AML-193 (cell line): ENCODE data around the gene TULP4.

Experiments used
- DNase-seq, 2 experiments: peaks; one replicate each; lab custom pipeline; 2025; lab: John Stamatoyannopoulos, UW

TULP4 gene

DNA sequence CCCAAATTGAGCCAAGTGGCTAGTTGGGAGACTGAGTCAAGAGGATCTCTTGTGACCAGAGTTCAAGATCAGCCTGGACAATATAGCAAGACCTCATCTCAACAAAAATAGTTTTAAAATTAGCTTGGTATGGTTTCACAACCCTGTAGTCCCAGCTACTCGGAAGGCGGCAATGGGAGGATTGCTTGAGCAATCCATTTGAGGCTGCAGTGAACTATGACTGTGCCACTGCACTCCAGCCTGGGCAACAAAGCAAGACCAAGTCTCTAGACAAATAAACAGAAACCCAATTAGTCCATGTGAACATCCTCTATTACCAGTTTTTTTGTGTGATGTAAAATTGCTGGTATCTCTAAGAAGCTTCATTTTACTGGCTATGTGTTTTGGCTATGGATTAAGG lies 106.2 kb downstream of the TULP4 start:
- DNase-seq: no peak

DNA sequence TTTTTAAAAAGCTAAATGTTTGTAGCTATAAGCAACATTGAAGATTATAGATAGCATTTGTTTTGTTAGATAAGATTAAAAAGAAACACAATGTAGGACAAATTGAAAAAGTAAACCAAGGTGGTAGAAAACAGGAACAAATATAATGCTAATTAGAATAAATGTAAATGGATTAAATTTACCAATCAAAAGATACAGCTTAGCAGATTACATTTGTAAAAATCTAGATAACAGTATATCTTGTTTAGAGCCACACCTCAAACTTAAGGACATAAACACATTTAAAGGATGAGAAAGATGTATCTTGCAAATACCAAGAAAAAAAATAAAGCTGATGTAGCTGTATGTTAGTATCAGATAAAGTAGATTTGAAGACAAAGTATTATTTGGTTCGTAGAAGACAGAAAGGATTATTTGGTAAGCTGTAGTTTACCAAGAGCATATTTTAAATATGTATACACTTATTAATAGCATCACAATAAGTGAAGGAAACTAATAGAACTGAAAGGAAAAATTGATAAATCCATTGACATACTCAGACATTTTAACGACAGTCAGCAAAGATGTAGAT lies 107.2 kb downstream of the TULP4 start:
- no peak for DNase-seq

DNA sequence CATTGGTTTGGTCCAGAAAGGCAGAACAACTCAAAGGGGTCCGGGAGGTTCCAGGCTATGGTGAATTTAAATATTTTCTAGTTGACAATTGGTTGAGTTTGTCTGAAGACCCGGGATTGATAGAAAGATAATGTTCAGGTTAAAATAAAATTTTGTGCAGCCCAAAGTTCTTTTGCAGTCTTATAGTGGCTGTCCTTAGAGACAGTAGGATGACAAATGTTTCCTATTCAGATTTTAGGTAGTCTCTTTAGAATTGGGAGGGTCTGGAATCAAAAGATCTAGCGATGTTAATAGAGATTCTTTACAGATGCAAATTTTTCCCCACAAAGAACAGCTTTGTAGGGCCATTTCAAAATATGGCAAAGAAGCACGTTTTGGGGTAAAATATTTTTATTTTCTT lies 109.1 kb downstream of the TULP4 start:
- no peak for DNase-seq

DNA sequence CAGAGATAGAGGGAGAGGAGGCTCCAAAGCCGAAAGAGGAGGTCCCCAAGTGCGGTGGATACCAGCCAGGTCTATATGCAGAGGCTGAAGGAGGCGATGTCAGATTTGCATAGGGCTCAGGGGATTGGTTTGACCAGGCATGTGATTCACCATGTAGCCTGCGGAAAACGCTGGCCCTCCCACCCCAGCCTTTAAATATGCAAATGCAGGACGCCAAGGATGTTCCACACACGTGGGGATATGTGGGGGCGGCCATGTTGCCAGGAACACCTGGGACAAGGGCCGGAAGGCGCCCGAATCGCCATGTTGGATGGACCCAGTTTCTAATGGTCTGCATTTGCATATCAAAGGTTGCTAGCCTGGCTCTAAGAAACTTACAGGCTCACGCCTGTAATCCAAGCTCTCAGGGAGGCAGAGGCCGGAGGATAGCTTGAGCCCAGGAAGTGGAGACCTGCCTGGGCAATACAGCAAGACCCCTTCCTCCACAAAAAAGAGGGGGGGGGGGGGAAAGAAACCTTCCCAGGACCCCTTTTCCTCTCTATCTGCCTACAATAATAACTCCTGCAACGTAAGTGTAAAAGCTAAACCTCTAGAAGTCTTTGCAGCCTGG lies 110.5 kb downstream of the TULP4 start:
- no peak for DNase-seq

DNA sequence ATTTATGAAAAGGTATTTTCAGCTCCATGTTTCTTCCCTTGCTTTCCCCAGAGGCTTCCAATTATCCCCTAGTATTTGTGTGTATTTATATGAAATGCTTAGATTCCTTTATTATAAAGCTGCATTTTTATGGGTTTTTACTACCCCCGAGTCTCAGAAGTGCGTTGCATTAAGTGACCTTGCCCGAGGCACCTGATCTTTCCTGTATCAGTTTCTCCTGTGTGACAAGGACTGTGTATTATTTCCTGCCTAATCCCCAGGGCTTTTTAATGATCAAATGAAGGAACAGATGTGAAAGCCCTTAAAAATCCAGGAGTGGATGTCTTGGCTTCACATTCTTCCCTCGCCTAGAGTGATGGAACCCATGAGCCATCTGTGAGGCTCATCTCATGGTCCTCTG lies 118.8 kb downstream of the TULP4 start:
- no peak for DNase-seq

DNA sequence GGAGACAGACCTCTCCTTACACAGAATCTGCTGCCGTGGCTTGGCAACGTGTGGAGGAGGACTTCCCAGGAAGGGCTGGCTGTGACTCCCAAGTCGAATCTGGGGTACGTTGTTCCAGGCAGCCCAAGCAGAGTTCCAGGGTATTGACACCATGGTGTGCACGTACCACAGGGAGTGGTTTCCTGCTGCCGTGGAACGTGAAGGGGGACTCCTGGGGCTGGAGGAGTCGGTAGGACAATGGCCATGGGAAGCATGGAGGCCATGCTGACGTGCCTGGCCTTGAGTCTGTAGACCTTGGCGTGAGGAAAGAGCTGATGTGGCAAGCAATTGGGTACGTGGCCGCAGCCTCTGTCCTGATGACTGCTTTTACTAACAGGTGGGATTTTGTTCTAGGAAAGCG lies 119.3 kb downstream of the TULP4 start:
- DNase-seq: no peak

DNA sequence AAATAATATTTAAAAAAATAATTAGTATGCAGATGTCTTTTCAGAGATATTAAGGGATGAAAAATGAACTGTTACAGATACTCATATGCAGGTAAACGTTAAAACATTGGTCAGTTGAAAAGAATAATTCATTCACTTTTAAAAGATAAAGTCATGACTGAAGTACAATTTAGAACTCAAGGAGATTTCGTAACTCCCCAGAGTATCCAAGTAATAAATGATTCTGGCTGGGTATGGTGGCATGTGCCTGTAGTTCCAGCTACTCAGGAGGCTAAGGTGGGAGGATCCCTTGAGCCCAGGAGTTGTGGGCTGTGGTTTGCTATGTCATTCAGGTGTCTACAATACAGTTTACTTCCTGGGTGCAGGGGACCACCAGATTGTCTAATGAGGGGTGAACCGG lies 125.3 kb downstream of the TULP4 start:
- no peak for DNase-seq

DNA sequence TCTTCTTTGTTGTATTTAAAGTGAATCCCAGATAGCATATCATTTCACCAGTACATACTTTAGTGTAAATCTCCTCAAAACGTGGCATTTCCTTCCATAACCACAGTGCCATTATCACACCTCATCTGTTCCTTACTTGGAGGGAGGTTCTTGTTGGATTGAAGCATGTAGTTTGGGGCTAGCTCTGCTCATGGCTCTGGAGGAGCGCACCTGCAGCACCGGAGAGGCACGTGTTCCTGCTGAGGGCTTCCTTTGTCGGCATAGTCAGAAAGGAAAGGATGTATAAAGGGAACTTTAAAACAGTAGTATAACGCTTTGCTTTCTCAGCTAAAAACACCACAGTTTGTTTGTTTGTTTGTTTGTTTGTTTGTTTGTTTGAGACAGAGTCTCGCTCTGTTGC lies 126.0 kb downstream of the TULP4 start:
- DNase-seq: no peak

DNA sequence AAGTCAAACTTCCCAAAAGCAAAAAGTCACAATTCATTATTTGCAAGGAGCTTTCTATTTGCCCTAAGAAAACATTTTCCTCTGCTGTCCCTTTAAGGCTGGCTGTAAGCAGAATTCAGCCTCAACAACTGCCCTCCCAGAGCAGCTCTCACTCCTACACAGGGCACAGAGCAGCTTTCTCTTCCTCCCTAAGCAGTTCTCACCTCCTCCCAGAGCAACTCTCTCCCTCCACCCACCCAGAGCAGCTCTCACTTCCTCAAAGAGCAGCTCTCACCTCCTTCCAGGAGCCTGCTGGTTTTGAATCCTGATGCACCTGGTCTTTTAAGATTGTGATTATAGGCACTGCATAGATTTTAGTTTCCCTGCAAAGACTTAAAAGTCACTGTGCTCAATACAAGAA lies 127.0 kb downstream of the TULP4 start:
- no peak for DNase-seq

DNA sequence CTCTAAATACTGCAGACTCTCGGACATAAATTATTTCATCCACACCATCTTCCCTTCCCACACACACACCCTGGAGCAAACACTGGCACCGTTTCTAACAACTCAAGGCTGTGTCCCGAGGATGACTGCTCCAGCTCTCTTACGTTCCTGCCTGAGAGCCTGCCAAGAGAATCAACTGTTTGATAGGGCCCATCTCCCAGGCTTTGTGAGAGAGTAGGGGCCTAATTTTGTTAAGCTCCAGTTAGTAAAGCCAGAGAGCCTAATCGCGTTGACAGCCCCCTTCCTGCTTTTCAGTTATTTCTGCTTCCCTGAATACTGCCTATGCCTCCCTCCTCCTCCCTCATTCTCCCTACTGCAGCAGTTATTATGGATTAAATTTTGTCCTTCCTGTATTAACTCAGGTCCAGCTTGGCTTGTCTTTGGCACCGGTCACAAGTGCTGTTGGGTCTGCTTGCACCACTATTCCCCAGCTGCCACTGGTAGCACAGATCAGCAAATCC lies 129.5 kb downstream of the TULP4 start:
- DNase-seq: no peak

DNA sequence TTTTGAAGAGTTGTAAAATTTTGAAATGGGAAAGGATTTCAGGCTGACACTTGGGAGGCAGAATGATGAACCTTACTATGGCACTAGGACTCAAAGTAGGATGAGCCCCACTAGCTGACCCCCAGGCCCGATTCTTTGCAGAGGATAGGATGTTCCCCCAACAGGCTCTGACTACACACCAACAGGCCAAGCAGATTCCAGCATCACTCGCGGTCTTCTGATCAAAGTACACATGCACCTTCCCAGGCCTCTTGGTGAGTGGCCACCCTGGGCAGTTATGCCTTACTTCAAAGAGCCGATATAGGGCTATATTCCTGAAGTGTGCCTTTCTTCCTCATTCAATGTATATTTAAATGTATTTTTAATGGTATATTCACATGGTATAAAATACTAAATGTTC lies 130.0 kb downstream of the TULP4 start:
- no peak for DNase-seq

DNA sequence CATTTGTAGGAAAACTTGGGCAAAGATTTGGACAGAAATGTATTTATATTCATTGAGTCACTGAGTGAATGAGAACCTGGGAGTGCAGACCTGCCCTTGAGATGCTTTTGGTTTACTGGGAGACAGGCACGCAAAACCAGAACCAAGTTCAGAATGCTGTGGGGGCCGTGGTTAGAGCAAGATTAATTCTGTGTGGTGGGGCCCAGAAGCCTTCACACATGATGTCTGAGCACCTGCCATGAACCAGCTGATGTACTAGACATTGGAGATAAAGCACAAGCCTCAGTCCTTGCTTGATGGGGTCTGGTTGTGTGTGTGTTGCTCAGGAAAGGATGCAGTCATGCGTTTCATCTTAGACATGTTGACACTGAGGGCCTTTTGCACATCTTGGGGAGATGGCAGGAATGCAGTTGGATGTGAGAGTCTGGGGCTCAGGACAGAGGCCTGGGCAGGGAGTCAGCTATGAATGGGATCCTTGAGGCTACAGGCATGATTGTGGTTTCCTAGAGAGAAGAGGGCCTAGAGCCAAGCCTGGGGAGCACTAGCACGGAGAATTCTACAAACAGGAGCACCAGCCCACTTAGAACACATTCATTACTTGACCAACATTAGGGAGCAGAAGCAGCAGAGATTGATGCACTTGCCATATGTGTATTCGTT lies 133.3 kb downstream of the TULP4 start:
- DNase-seq: no peak

DNA sequence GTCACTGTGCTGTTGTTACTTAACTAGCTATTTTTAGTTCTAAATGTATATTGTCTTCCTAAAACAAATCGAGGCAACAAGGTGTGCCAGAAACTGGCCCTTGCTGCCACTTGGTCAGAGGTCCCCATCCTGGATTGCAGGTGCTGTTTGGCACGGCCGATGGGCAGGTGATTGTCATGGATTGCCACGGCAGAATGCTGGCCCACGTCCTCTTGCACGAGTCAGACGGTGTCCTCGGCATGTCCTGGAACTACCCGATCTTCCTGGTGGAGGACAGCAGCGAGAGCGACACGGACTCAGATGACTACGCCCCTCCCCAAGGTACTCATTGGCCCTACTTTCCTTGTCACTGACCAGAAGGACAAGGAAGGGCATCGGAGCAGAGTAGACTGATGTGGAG lies 136.6 kb downstream of the TULP4 start:
- no peak for DNase-seq

DNA sequence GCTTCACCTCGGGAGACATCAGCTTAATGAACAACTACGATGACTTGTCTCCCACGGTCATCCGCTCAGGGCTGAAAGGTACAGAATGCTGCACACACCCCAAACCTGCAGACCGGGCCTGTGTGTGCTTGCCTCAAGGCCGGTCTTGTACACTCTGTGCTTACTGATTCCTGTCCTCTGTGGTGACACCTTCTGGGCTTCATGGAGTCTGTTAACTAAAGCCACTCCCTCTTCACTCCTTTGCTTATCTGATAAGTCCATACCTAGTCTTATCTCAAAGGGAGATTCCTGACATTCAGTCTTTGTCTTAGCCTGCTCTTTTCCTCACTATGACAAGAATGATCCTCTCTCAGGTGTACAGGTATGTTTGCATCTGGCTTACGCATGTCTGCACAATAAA lies 139.9 kb downstream of the TULP4 start:
- DNase-seq: no peak

DNA sequence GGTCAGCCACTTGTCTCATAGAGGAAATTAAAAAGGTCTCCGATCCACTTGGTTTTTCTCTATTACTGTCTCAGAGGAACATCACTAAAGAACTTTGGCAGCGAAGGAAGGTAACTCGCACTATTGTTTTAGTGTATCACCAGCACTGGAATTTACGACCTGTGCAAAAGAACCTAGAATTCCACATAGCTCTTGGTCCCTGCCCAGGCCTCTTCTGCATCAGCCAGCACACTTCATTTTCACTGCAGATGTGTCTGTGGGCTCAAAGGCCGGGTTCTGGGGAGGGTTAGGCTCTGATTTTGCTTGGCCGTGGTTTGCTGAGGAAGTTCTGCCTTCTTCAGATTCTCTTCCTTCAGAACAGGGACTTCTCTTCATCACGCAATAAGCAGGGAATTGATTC lies 144.9 kb downstream of the TULP4 start:
- DNase-seq: no peak

DNA sequence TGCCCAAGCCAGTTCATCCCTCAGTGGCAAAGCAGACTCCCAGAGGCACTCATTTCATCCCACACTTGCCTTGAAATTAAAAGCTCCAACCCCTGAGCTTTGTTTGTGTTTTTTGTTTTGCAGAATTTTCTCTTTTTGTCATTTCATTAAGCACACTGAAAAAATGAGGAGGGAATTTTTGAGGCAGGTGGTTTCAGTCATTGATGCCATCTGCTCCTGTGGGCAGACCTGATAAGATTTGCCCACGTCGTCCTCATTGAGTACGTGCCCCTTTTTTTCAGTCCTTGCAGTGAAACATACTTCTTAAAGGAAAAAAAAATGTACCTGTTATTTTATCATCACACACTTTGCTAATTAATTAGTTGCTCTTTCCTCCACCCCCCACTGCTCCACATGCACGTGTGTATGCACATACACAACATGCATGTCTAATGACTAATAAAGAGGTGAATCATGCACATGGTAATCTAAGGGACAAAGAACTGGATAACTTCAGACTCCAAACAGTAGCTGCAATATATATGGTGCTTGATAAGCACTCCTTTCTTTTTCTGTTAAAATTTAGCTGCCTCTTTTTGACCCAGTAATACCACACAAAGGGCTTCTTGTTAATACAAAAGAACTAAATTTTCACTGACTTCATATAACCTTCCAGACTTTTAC lies 145.5 kb downstream of the TULP4 start:
- no peak for DNase-seq

DNA sequence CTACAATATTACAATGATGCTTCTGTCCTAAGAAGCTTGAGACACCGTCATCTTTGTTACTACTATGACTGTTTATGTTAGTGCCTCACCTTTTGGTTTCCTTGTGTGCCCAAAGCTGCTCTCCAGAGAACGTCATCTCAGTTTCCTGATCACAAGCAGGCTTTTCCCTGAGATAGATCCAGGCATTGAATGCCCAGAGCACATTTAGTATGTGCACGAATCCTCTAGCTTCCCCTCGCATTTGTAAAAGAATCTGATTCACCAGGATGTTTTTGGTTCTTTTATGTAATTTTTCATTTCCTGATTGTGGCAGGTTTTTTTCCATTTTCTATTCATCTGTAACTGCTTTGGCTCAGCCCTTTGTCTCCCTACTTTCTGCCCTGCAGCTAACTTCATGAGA lies 147.5 kb downstream of the TULP4 start:
- no peak for DNase-seq

DNA sequence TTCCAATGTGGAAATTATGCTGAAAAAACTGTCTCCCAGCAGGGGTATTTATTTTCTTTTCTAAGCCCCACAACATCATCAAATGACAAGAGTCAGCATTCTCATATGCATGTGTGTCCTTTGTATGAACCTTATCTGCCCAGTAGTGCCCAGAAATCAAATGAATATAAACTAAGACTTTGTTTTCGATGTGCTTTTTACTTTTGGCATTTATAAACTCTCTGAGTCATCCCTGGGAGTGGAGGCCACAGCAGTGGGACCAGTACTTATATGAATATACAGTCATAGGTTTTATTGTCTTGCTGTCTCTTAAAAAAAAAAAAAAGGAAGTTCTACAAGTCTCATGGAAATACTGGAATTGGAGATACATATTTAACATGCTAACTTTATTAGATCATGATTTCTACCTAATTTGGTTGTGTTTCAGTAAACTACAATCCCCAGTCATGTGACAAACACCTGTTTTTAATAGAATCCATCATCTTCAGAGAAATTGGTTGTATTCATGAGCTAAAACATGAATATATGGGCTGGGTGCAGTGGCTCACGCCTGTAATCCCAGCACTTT lies 148.4 kb downstream of the TULP4 start:
- DNase-seq: no peak

DNA sequence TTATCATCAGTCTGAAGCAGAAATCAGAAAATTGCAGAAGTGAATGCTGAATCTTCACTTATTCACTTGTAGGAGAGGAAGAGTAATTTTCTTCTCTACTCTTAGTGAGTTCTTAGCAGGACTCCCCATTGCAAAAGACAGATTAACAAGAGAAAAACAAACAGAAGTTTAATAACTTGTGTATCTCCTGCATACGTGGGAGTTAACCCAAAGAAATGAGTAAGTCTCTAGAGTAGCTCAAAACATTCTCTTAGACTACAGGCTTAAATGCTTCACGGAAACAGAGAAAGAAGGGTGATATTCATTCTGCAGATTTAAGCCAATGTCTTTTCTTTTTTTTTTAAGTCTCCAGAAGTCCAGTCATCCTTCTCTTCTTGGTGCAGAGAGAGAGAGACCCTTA lies 149.7 kb downstream of the TULP4 start:
- no peak for DNase-seq

DNA sequence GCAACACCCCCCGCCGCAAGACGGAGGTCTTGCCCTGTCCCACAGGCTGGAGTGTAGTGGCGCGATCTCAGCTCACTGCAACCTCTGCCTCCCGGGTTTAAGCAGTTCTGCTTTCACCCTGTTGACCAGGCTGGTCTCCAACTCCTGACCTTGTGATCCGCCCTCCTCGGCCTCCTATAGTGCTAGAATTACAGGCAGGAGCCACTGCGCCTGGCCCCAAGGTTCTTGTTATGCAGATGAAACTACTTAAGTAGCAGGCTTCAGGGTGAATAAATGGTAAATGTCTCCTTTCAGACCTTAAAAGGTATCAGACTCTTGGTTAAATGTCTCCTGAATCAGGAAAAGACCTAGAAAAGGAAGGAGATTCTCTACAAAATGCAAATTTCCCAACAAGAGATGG lies 152.2 kb downstream of the TULP4 start:
- no peak for DNase-seq

DNA sequence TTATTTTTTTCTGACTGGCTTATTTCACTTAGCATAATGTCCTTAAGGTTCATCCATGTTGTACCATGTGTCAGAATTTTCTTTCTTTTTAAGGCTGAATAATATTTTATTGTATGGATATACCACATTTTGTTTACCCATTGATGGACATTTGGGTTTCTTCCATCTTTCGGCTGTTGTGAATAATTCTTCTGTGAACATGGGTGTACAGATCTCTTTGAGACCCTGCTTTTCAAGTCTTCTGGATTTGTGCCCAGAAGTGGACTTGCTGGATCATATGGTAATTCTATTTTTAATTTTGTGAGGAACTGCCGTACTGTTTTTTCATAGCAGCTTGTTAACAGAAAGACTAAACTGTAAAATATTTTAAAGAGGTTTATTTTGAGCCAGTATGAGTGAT lies 153.0 kb downstream of the TULP4 start:
- no peak for DNase-seq

DNA sequence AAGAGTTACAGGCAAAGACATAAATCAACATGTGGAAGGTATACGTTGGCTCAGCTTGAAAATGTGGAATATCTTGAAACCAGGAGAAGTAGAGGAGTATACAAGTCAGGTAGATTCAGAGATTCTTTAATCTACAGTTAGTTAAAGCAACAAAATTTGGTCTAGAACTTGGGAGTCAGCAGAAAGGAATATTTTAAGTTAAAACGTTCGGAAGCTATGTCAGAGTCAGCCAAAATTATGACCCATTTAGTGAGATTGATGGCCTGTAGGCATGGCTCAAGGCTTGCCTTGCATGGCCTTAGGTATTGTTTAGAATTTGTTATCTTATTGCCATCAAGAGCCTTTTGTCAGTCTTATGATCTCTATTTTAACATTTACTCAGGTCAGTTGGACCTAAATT lies 153.5 kb downstream of the TULP4 start:
- DNase-seq: no peak

DNA sequence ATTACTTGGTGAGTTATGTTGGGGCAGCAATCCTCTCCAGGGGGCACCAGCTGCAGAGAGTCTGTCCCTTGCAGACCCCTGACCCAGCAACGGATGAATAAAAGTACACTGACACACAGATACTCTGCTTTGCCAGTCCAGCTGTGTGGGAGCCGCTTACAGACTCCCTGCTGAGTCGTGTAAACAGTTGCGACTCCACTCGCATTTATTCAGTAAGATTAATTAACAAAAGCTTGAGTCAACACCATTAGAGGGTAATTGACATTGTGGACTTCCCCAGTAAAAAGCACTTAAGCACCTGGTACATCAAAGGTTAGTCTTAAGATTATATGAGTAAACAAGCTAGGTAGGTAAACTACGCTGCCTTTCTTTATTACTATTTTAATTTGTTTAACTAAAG lies 155.7 kb downstream of the TULP4 start:
- DNase-seq: no peak
